Measurements from ENCODE around the gene IL23A. TPM values are rescaled to one million over a fixed set of nuclear protein-coding genes. Genes with fewer than 3 reads are reported as not detected.

IL23A gene
- total RNA-seq, 1 experiment from 2014 or later, result 0.41 TPM

GRCh38 chr12:56382611-56383010 lies 43.9 kb downstream of the IL23A start:
- POLR2A ChIA-PET, result no interaction called here

GRCh38 chr12:56385873-56386272 lies 47.2 kb downstream of the IL23A start:
- TF ChIP-seq POLR2AphosphoS5 (IDR thresholded peaks at IDR 0.05; ENCODE audit: low read depth, low read length) (no peak), CTCF (IDR thresholded peaks at IDR 0.05) (no peak), SIN3A (IDR thresholded peaks at IDR 0.05; ENCODE audit: borderline replicate concordance, insufficient read depth, low read depth, low read length) (no peak), REST (IDR thresholded peaks at IDR 0.05; ENCODE audit: insufficient read depth in 1 of 2, low read depth in 2 of 2, low read length in 1 of 2) (no peak), TCF7L2 (IDR thresholded peaks at IDR 0.05; ENCODE audit: low read depth, low read length) (no peak)
- no peaks in the 10 kb centered on the region for H3K4me1 ChIP-seq (ENCODE audit: control insufficient read depth, insufficient read depth, low read length)
- intact Hi-C loops (cut with micrococcal nuclease; ENCODE audit: unreplicated experiment) (no loop called here), in situ Hi-C loops (cut with HindIII; ENCODE audit: low pct_unique_long_range_greater_than_20kb, low sequenced_read_pairs) (no loop called here)
- H3K9me3 ChIP-seq (ENCODE audit: control insufficient read depth, insufficient read depth, low read depth, low read length), result no peaks in the 10 kb centered on the region
- POLR2A ChIA-PET, result no interaction called here
- BruUV-seq (replicated peaks), result no TSS peak
- DNase-seq (ENCODE audit: low read depth, low spot score) (no peak), ATAC-seq (no peak)
- no peaks in the 10 kb centered on the region for H3K27me3 ChIP-seq (ENCODE audit: control insufficient read depth, insufficient read depth, low read length)
- no peaks in the 10 kb centered on the region for H3K36me3 ChIP-seq (ENCODE audit: control insufficient read depth, insufficient read depth, low read length)
- no peak overlapping the region for H3K27ac ChIP-seq (ENCODE audit: low read length)
- no peak overlapping the region for H3K4me3 ChIP-seq (ENCODE audit: low read depth in 2 of 2, low read length in 2 of 2)
- CTCF ChIA-PET, result no interaction called here

More at GRCh38 chr12:56382611-56383010, 43.9 kb downstream of the IL23A start:
- no TSS peak for BruUV-seq (replicated peaks)
- Histone ChIP-seq H3K4me3 (ENCODE audit: low read depth in 2 of 2, low read length in 2 of 2) (no peak overlapping the region), H3K4me1 (ENCODE audit: control insufficient read depth, insufficient read depth, low read length) (no peaks in the 10 kb centered on the region), H3K27ac (ENCODE audit: low read length) (no peak overlapping the region), H3K36me3 (ENCODE audit: control insufficient read depth, insufficient read depth, low read length) (no peaks in the 10 kb centered on the region), H3K27me3 (ENCODE audit: control insufficient read depth, insufficient read depth, low read length) (no peaks in the 10 kb centered on the region), H3K9me3 (ENCODE audit: control insufficient read depth, insufficient read depth, low read depth, low read length) (no peaks in the 10 kb centered on the region)
- in situ Hi-C loops (cut with HindIII; ENCODE audit: low pct_unique_long_range_greater_than_20kb, low sequenced_read_pairs) (no loop called here), intact Hi-C loops (cut with micrococcal nuclease; ENCODE audit: unreplicated experiment) (no loop called here)
- CTCF ChIA-PET, result interaction anchor here (0.6 kb wide), 1 partner anchor 176 kb away, joined by 4 read pairs; no protein-coding TSS in a partner anchor
- no peak for ATAC-seq
- no peak for DNase-seq (ENCODE audit: low read depth, low spot score)
- TF ChIP-seq CTCF (IDR thresholded peaks at IDR 0.05) (no peak), TCF7L2 (IDR thresholded peaks at IDR 0.05; ENCODE audit: low read depth, low read length) (no peak), REST (IDR thresholded peaks at IDR 0.05; ENCODE audit: insufficient read depth in 1 of 2, low read depth in 2 of 2, low read length in 1 of 2) (no peak), POLR2AphosphoS5 (IDR thresholded peaks at IDR 0.05; ENCODE audit: low read depth, low read length) (no peak), SIN3A (IDR thresholded peaks at IDR 0.05; ENCODE audit: borderline replicate concordance, insufficient read depth, low read depth, low read length) (no peak)
